Panc1 (cell line): ENCODE measurements around the gene NKX1-2. TPM values are rescaled to one million over a fixed set of nuclear protein-coding genes. Genes with fewer than 3 reads are reported as not detected.

Source experiments
- ATAC-seq: fragments of 200-7000 bp; cut with Tn5 transposase; 2 replicates; pipeline ENCODE4 v1.9.1; 2020; ENCODE audit warnings: mild to moderate bottlenecking, moderate library complexity
- BruUV-seq: library from RNA; stranded (reverse); fragments of 400-500 nt; replicated peaks from 2 replicates; lab custom pipeline; 2021; lab: Mats Ljungman, UMichigan
- CTCF ChIA-PET: fragments of 300-600 bp; sonication (Branson Sonifier 250); formaldehyde crosslinking; loops from one replicate; lab custom pipeline; 2022; ENCODE audit warnings: antibody characterized with exemption; lab: Charles Lee
- POLR2A ChIA-PET: fragments of 300-600 bp; sonication (Branson Sonifier 250); formaldehyde crosslinking; loops from one replicate; lab custom pipeline; 2022; ENCODE audit warnings: antibody characterized with exemption; lab: Charles Lee
- DNase-seq: peaks from one replicate; pipeline ENCODE4 v3.0.0-alpha.2; 2010; ENCODE audit warnings: low read depth, low spot score
- H3K27ac ChIP-seq: 2 replicates; pipeline ENCODE4 v1.5.1; 2011; ENCODE audit warnings: mild to moderate bottlenecking, low read length, inconsistent platforms
- H3K27me3 ChIP-seq: fragments of 200-500 bp; sonication (Bioruptor generic); 2 replicates; pipeline ENCODE4 v1.6.0; 2014; ENCODE audit warnings: low read length, inconsistent platforms; ENCODE audit not compliant: control insufficient read depth, insufficient read depth
- H3K36me3 ChIP-seq: fragments of 200-500 bp; sonication (Bioruptor generic); 2 replicates; pipeline ENCODE4 v1.5.1; 2014; ENCODE audit warnings: inconsistent platforms, mild to moderate bottlenecking, low read length, moderate library complexity; ENCODE audit not compliant: control insufficient read depth, insufficient read depth
- H3K4me1 ChIP-seq: 2 replicates; pipeline ENCODE4 v1.5.1; 2011; ENCODE audit warnings: inconsistent platforms, mild to moderate bottlenecking, low read length, moderate library complexity; ENCODE audit not compliant: control insufficient read depth, insufficient read depth
- H3K4me3 ChIP-seq, 2 experiments: 2 replicates each; pipeline ENCODE4 v1.5.1; 2011 to 2012; ENCODE audit warnings: low read depth in 2 of 2, low read length in 2 of 2, mild to moderate bottlenecking in 2 of 2, inconsistent platforms in 1 of 2, moderate library complexity in 1 of 2
- H3K9me3 ChIP-seq: fragments of 200-500 bp; sonication (Bioruptor generic); 2 replicates; pipeline ENCODE4 v1.5.1; 2014; ENCODE audit warnings: low read depth, mild to moderate bottlenecking, inconsistent platforms, low read length, moderate library complexity; ENCODE audit not compliant: control insufficient read depth, insufficient read depth
- CTCF ChIP-seq: fragments of 450-650 bp; IDR thresholded peaks from 2 replicates; pipeline ENCODE4 v1.5.1; 2017; ENCODE audit warnings: mild to moderate bottlenecking
- POLR2AphosphoS5 ChIP-seq: IDR thresholded peaks from 2 replicates; pipeline ENCODE4 v1.6.1; 2012; ENCODE audit warnings: mild to moderate bottlenecking, low read depth, low read length, moderate library complexity
- REST ChIP-seq, 2 experiments: IDR thresholded peaks; 2 replicates each; pipeline ENCODE4 v1.6.1; 2011 to 2012; ENCODE audit warnings: low read depth in 2 of 2, control low read depth in 1 of 2, low read length in 1 of 2, mild to moderate bottlenecking in 1 of 2, moderate library complexity in 1 of 2; ENCODE audit not compliant: insufficient read depth in 1 of 2
- SIN3A ChIP-seq: IDR thresholded peaks from 2 replicates; pipeline ENCODE4 v1.6.1; 2012; ENCODE audit warnings: low read depth, mild to moderate bottlenecking, low read length, moderate library complexity, borderline replicate concordance; ENCODE audit not compliant: insufficient read depth
- TCF7L2 ChIP-seq: IDR thresholded peaks from 2 replicates; pipeline ENCODE4 v1.6.1; 2011; ENCODE audit warnings: mild to moderate bottlenecking, low read depth, low read length, inconsistent platforms
- in situ Hi-C: cut with HindIII; loops from 2 replicates; pipeline ENCODE4 v1.10.0; 2016; ENCODE audit warnings: low sequenced_read_pairs, low pct_unique_long_range_greater_than_20kb
- intact Hi-C: fragments of 100-400 bp; cut with micrococcal nuclease; formaldehyde crosslinking; loops from one replicate; pipeline ENCODE4 v1.10.0; 2022; ENCODE audit not compliant: unreplicated experiment
- total RNA-seq: library from RNA; stranded (reverse); gene quantifications from one replicate; pipeline ENCODE4 v1.2.1, GENCODE V29; 2021; ENCODE audit not compliant: unreplicated experiment

Gene NKX1-2
- total RNA-seq, 1 experiment from 2014 or later, result 0.15 TPM

- intact Hi-C loops (no loop called here), in situ Hi-C loops (no loop called here)
- no TSS peak for BruUV-seq
- ATAC-seq, result no peak
- ChIA-PET POLR2A (no interaction called here), CTCF (no interaction called here)
- Histone ChIP-seq H3K27ac (no peak overlapping the region), H3K27me3 (0 out of 2 replicates have a peak, but pooled peaks cover 2% of the 10 kb centered on the region), H3K4me3 (no peak overlapping the region), H3K9me3 (no peaks in the 10 kb centered on the region), H3K36me3 (no peaks in the 10 kb centered on the region), H3K4me1 (peaks cover 23% of the 10 kb centered on the region)
- DNase-seq, result no peak
- TF ChIP-seq POLR2AphosphoS5 (no peak), REST (IDR thresholded peaks at IDR 0.05; ENCODE audit: insufficient read depth in 1 of 2, low read depth in 2 of 2, low read length in 1 of 2) (no peak), SIN3A (no peak), CTCF (no peak), TCF7L2 (no peak)
Measured at GRCh38 chr10:124420254-124420653, 29.6 kb downstream of the NKX1-2 start.

- Histone ChIP-seq H3K36me3 (no peaks in the 10 kb centered on the region), H3K27ac (peak overlapping the region; percentile 77), H3K4me3 (peak overlapping the region; percentile 64 to 79), H3K9me3 (no peaks in the 10 kb centered on the region), H3K27me3 (0 out of 2 replicates have a peak, but pooled peaks cover 2% of the 10 kb centered on the region), H3K4me1 (peaks cover 23% of the 10 kb centered on the region)
- ChIA-PET POLR2A (no interaction called here), CTCF (interaction anchor here (0.7 kb wide), 1 partner anchor 792 kb away, joined by 3 read pairs; no protein-coding TSS in a partner anchor)
- no peak for TF ChIP-seq POLR2AphosphoS5
- ATAC-seq (no peak), DNase-seq (no peak)
- BruUV-seq, result no TSS peak
- in situ Hi-C loops, result no loop called here
- intact Hi-C loops, result no loop called here
Measured at GRCh38 chr10:124419635-124420034, 30.2 kb downstream of the NKX1-2 start.

GRCh38 chr10:124418726-124419501 lies 30.9 kb downstream of the NKX1-2 start, which contains the start of gene OAT:
OAT (minus strand) TSS chr10:124418923; CDS start chr10:124412171, 6,752 bp downstream.
- Histone ChIP-seq H3K27ac (peak within 1 kb of the TSS; percentile 80), H3K27me3 (0 out of 2 replicates have a peak, but pooled peaks cover 2% of the 10 kb centered on the region), H3K4me3 (peak within 1 kb of the TSS; percentile 64 to 79), H3K36me3 (no peaks in the 10 kb centered on the region), H3K4me1 (peaks cover 23% of the 10 kb centered on the region), H3K9me3 (no peaks in the 10 kb centered on the region)
- in situ Hi-C loops, result no loop called here
- peak; percentile 95 for ATAC-seq
- no peak for TF ChIP-seq CTCF
- peak; percentile 99 for TF ChIP-seq POLR2AphosphoS5
- peak; percentile 96; the same call in 1 of the 2 replicates for TF ChIP-seq SIN3A
- no peak for TF ChIP-seq REST (IDR thresholded peaks at IDR 0.05; ENCODE audit: insufficient read depth in 1 of 2, low read depth in 2 of 2, low read length in 1 of 2)
- peak; percentile 70 for TF ChIP-seq TCF7L2
- POLR2A ChIA-PET, result no interaction called here
- intact Hi-C loops, result no loop called here
- DNase-seq, result peak; percentile 71
- CTCF ChIA-PET, result interaction anchor here (0.7 kb wide), 1 partner anchor 791 kb away, joined by 3 read pairs; no protein-coding TSS in a partner anchor
- no TSS peak for BruUV-seq
